BE2C (cell line): ENCODE results near the gene PAK2.
"Not testable (repeated sequence)": the region's sequence is repeated elsewhere in the genome, so short reads cannot be mapped to it uniquely, and the experiment has no call there.

Experiments
- DNase-seq: peaks from one replicate; pipeline ENCODE4 v3.0.0-alpha.2; 2020
- H3K27me3 ChIP-seq: fragments of 250-450 bp; sonication (Bioruptor Pico); 2 replicates; pipeline ENCODE4 v1.5.1; 2020; ENCODE audit warnings: mild to moderate bottlenecking
- H3K36me3 ChIP-seq: fragments of 250-450 bp; sonication (Bioruptor Pico); 2 replicates; pipeline ENCODE4 v1.5.1; 2020; ENCODE audit warnings: mild to moderate bottlenecking
- H3K4me1 ChIP-seq: fragments of 250-450 bp; sonication (Bioruptor Pico); 2 replicates; pipeline ENCODE4 v1.5.1; 2020
- H3K4me3 ChIP-seq: 2 replicates; pipeline ENCODE4 v1.5.1; 2011; ENCODE audit warnings: low read depth, low read length
- H3K9me3 ChIP-seq: fragments of 250-450 bp; sonication (Bioruptor Pico); 2 replicates; pipeline ENCODE4 v1.5.1; 2020
- CTCF ChIP-seq: IDR thresholded peaks from 2 replicates; pipeline ENCODE4 v1.5.1; 2012; ENCODE audit warnings: mild to moderate bottlenecking, low read depth, low read length

PAK2 gene

GRCh38 chr3:196867507-196868296, 128.0 kb downstream of the PAK2 start, which contains the start of gene SENP5:
SENP5 (plus strand) TSS chr3:196867920; CDS start chr3:196885182, 17,262 bp downstream.
- DNase-seq = peak; percentile 94
- Histone ChIP-seq H3K9me3 (no peaks in the 10 kb centered on the region; the same call in 1 of the 2 replicates), H3K36me3 (peaks cover 9% of the 10 kb centered on the region), H3K27me3 (no peaks in the 10 kb centered on the region), H3K4me3 (peak within 1 kb of the TSS; percentile 98), H3K4me1 (no peaks in the 10 kb centered on the region)
- no peak for TF ChIP-seq CTCF

GRCh38 chr3:196868297-196868661, 128.6 kb downstream of the PAK2 start:
- Histone ChIP-seq H3K4me1 (no peaks in the 10 kb centered on the region), H3K36me3 (peaks cover 9% of the 10 kb centered on the region), H3K9me3 (no peaks in the 10 kb centered on the region), H3K27me3 (no peaks in the 10 kb centered on the region), H3K4me3 (peak overlapping the region; percentile 98)
- peak; percentile 45 for DNase-seq
- no peak for TF ChIP-seq CTCF

GRCh38 chr3:196872316-196872715, 132.7 kb downstream of the PAK2 start:
- Histone ChIP-seq H3K4me3 (no peak overlapping the region), H3K9me3 (no peaks in the 10 kb centered on the region), H3K4me1 (no peaks in the 10 kb centered on the region), H3K36me3 (peaks cover 9% of the 10 kb centered on the region), H3K27me3 (no peaks in the 10 kb centered on the region)
- TF ChIP-seq CTCF = no peak
- no peak for DNase-seq

GRCh38 chr3:196874511-196875094, 134.9 kb downstream of the PAK2 start:
- not testable (repeated sequence) for DNase-seq, H3K36me3 ChIP-seq, H3K4me3 ChIP-seq, H3K9me3 ChIP-seq, H3K27me3 ChIP-seq, H3K4me1 ChIP-seq

GRCh38 chr3:196875258-196875657, 135.6 kb downstream of the PAK2 start:
- no peak for DNase-seq
- Histone ChIP-seq H3K9me3 (no peaks in the 10 kb centered on the region), H3K27me3 (no peaks in the 10 kb centered on the region), H3K4me1 (no peaks in the 10 kb centered on the region), H3K4me3 (no peak overlapping the region), H3K36me3 (peaks cover 5% of the 10 kb centered on the region)
- TF ChIP-seq CTCF = no peak
